IPS DF 6.9 (cell line): ENCODE measurements around the gene RGS7.
A peak's percentile ranks its signal among the peaks of the same experiment; 100 is the strongest.

Experiments used
- DNase-seq: peaks from one replicate; pipeline ENCODE4 v3.0.0-alpha.2; 2013; ENCODE audit warnings: low read depth, low spot score
- H3K27ac ChIP-seq: one replicate; pipeline ENCODE4 v1.5.1; 2013; ENCODE audit warnings: low read length, control low read depth
- H3K27me3 ChIP-seq: 2 replicates; pipeline ENCODE4 v1.6.1; 2013; ENCODE audit warnings: mild to moderate bottlenecking, low read length; ENCODE audit not compliant: control insufficient read depth, insufficient read depth
- H3K36me3 ChIP-seq: 2 replicates; pipeline ENCODE4 v1.6.1; 2013; ENCODE audit warnings: low read length; ENCODE audit not compliant: control insufficient read depth, insufficient read depth
- H3K4me1 ChIP-seq: 2 replicates; pipeline ENCODE4 v1.6.1; 2013; ENCODE audit warnings: low read length; ENCODE audit not compliant: control insufficient read depth, insufficient read depth
- H3K4me3 ChIP-seq: 2 replicates; pipeline ENCODE4 v1.5.1; 2013; ENCODE audit warnings: mild to moderate bottlenecking, low read length
- H3K9me3 ChIP-seq: 2 replicates; pipeline ENCODE4 v1.6.1; 2013; ENCODE audit warnings: low read length, inconsistent platforms; ENCODE audit not compliant: control insufficient read depth, insufficient read depth
- WGBS: extraction: QIAGEN DNeasy Blood & Tissue Kit; methylation state at CpG from one replicate; pipeline ENCODE4 v1.1.7; 2013; ENCODE audit warnings: mixed read lengths, missing lambda C conversion rate; ENCODE audit not compliant: insufficient read length, insufficient coverage; 5-methylcytosine and 5-hydroxymethylcytosine counted together

Gene RGS7

DNA sequence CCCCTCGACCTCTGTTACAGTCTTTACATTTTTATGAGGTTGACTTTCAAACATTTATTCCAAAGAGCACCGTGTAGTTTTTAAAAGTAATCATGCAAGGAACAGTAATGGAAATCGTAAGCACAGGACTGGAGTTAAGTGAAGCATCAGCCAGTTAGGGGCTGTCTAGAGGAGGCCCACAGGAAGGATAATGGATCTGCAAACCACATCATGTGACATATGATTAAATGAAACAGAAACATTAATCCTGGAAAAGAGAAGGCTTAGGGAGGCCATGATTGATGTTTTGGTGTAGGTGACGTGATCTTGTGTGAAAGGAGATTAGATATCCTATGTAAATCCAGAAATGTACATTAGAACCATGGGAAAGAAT, 25.0 kb downstream of the RGS7 start:
- no peaks in the 10 kb centered on the region for H3K4me1 ChIP-seq
- H3K36me3 ChIP-seq = no peaks in the 10 kb centered on the region
- no peak for DNase-seq
- H3K27ac ChIP-seq = no peak overlapping the region
- no peaks in the 10 kb centered on the region for H3K27me3 ChIP-seq
- no peak overlapping the region for H3K4me3 ChIP-seq
- no peaks in the 10 kb centered on the region for H3K9me3 ChIP-seq
- no CpG with 5 or more reads among the region's 4 CpGs for WGBS

DNA sequence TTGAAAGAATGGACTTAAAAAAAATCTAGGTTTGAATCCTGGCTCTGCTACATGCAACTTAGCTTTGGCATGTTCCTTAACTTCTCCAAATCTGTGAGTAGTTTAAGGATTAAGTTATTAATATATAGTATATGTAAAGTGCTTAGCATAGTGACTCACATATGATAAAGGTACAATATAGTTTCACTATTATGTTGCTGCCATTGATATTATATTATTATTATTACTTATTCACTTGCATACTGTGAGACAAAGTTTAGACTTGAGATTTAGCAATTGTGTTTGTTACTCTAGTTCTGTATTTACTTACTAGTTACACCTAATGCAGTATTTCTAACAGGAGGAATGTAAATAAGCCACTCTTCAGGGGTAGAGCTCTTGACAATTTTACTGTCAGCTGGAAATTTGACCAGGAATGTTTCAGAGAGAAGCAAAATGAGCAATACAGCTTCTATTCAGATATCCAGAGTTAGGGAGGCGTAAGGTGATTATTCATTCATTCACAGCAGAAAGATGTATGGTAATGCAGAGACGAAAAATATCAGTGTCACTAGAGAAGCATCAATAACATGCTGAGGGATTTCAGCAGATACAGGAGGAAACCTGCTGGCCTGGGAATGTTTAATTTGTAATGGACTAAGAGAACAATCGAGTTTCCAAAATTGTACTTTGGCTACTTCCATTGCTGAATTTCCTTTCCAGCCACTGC, 25.5 kb downstream of the RGS7 start:
- WGBS = no CpG with 5 or more reads among the region's 3 CpGs
- Histone ChIP-seq H3K27me3 (no peaks in the 10 kb centered on the region), H3K4me1 (no peaks in the 10 kb centered on the region), H3K4me3 (no peak overlapping the region), H3K9me3 (no peaks in the 10 kb centered on the region), H3K27ac (no peak overlapping the region), H3K36me3 (no peaks in the 10 kb centered on the region)
- no peak for DNase-seq

DNA sequence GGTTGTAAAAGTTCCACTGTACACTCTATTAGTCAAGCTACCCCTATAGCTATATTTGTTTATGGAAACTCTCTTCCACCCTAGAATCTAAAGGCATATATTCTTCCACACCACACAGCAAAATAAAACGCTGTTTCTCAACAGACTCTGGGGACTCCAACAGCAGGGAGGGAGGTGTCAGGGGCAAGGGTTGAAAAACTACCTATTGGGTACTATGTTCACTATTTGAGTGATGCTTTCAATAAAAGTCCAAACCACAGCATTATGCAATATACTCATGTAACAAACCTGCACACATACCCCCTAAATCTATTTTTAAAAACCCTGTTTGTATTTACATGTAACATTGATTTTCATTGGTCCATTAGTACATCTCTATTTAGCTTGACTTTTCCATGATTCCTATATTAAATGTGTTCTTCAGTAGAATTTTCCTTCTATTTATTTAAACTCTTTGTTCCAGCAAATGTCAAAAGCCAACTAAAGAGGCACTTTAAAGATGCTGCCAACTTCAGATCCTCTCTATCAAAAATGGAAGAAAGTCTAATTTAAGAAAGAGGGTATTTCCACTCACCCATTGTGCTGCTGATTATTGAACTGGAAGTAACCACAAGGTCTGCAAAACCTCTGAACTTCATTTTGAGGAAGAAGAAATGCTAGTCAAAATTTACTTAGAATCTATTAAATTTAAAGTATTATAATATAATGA, 26.2 kb downstream of the RGS7 start:
- Histone ChIP-seq H3K27me3 (no peaks in the 10 kb centered on the region), H3K4me3 (no peak overlapping the region), H3K9me3 (no peaks in the 10 kb centered on the region), H3K4me1 (no peaks in the 10 kb centered on the region), H3K36me3 (no peaks in the 10 kb centered on the region), H3K27ac (no peak overlapping the region)
- no peak for DNase-seq
- WGBS = no CpG with 5 or more reads among the region's 1 CpG

DNA sequence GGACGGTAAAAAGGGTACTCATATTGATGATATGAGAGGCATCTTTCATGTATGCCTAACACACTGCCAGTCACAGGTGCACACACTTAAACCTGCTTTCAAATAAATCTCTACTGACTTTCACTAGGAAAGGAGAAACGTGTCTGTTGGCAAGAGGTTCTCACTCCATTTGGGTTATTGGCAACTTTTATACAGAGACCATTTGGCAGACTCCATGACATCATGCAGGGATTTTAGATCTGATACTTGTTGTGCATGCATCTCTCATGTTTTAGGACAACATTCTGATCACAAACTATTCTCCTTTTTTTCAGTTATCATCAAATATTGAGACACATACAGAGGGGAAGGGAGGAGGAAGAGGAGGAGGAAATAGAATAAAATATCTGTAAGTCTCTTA, 31.5 kb downstream of the RGS7 start:
- no CpG with 5 or more reads among the region's 2 CpGs for WGBS

DNA sequence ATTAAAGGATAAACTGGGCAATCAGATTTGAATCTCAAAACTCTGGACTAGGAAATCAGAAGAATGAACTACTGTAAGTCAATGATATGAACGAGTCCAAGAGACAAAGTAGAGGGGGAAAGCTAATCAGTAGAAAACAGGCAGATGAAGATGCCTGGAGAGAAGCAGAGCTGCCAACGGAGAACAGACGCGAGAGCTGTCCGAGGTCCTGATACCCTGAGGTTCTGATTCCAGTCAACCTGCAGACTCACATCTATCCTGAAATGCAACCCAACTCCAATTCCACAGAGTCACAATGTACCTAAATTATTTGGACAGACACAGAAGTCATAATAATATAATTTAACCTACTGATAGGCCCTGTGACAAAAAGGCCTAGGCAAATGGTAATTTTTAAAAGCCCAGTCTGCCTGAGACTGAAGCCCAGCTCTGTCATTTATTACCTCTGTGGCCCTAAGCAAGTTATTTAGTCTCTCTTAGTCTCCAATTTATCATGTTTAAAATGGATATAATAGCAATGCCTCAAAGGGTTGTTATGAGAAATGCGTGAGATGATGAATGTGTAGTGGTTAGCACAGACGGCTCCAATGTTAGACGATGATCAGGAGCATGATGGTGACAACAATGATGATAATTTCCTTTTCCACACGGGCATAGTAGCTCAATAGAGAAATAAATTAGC, 33.4 kb downstream of the RGS7 start:
- WGBS = no CpG with 5 or more reads among the region's 9 CpGs
- Histone ChIP-seq H3K27me3 (no peaks in the 10 kb centered on the region), H3K27ac (no peak overlapping the region), H3K4me1 (no peaks in the 10 kb centered on the region), H3K36me3 (no peaks in the 10 kb centered on the region), H3K9me3 (no peaks in the 10 kb centered on the region), H3K4me3 (no peak overlapping the region)
- peak; percentile 52 for DNase-seq

More for the DNA sequence above, 31.5 kb downstream of the RGS7 start:
- no peaks in the 10 kb centered on the region for H3K36me3 ChIP-seq
- no peak overlapping the region for H3K4me3 ChIP-seq
- H3K9me3 ChIP-seq = no peaks in the 10 kb centered on the region
- H3K27me3 ChIP-seq = no peaks in the 10 kb centered on the region
- no peak overlapping the region for H3K27ac ChIP-seq
- DNase-seq = no peak
- no peaks in the 10 kb centered on the region for H3K4me1 ChIP-seq

DNA sequence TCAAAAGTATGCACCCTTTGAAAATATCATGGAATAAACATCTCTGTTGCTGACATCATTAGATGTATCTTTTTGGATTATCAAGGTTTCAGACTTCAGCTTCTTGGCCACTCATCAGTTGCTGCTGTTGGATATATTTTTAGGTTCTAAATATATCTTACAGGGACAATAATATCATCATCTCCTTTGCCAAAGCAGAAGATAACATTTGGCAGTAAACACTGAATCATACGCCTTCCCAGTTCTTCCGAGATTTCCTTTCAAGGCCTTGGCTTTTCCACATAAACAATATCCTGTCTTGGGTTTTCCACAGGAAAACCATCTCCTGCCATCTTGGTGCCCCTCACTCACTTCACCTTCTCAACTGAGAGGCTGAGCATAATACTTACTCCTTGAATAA, 39.3 kb downstream of the RGS7 start:
- WGBS = no CpG with 5 or more reads among the region's 2 CpGs
- Histone ChIP-seq H3K4me3 (no peak overlapping the region), H3K27me3 (no peaks in the 10 kb centered on the region), H3K36me3 (no peaks in the 10 kb centered on the region), H3K4me1 (no peaks in the 10 kb centered on the region), H3K27ac (no peak overlapping the region), H3K9me3 (no peaks in the 10 kb centered on the region)
- no peak for DNase-seq

DNA sequence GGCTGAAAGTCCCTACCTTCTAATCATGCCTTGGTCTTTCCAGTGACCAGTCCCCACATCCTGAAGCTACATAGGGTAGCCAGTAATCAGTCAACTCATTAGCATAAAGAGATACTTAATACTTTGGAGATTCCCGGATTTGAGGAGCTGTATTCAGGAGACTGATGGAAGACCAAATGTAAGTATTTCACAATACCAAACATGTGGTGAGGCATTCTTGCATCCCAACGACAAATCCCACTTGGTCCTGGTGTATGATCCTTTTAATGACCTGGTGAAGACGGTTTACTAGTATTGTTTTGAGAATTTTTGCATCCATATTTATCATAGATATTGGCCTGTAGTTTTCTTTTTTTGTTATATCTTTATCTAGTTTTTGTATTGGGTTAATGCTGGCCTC, 40.6 kb downstream of the RGS7 start:
- Histone ChIP-seq H3K36me3 (no peaks in the 10 kb centered on the region), H3K27me3 (no peaks in the 10 kb centered on the region), H3K4me3 (no peak overlapping the region), H3K27ac (no peak overlapping the region), H3K4me1 (no peaks in the 10 kb centered on the region), H3K9me3 (no peaks in the 10 kb centered on the region)
- no peak for DNase-seq
- WGBS = no CpG with 5 or more reads among the region's 3 CpGs

DNA sequence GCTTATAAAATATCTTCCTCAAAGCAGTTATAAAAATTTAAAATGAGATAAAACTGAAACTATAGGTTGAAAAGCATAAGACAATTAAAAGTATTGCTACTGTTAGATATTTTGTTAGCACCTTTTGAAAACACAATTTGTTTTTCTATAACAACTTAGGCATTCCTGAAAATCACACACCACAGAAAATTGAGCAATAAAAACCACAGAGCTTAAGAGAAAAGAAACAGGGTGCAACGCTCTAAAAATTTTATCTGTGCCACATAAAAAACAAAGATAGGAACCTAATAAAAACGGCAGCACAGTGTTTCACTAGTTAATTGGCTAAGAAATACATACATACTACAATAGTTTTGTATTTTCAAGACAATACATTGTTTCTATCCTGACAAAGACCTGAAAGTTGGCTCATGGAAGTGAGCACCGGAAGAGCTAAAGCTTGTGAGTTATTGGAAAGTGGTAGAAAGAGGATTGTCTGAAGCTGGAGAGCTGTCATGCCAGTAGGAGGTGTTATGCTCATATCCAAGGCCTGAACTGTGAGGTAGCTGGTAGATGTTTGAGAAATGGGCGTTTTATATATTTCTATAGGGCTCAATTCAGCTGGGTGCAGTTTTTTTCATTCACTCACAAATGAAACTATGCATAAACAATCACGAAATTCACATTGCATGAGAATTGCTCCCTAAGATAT, 45.8 kb downstream of the RGS7 start:
- H3K9me3 ChIP-seq = peaks cover 1% of the 10 kb centered on the region; the same call in 1 of the 2 replicates
- H3K27me3 ChIP-seq = no peaks in the 10 kb centered on the region
- no peak overlapping the region for H3K27ac ChIP-seq
- no peaks in the 10 kb centered on the region for H3K36me3 ChIP-seq
- H3K4me3 ChIP-seq = no peak overlapping the region
- no CpG with 5 or more reads among the region's 5 CpGs for WGBS
- H3K4me1 ChIP-seq = 0 out of 2 replicates have a peak, but pooled peaks cover under 1% of the 10 kb centered on the region
- DNase-seq = no peak

DNA sequence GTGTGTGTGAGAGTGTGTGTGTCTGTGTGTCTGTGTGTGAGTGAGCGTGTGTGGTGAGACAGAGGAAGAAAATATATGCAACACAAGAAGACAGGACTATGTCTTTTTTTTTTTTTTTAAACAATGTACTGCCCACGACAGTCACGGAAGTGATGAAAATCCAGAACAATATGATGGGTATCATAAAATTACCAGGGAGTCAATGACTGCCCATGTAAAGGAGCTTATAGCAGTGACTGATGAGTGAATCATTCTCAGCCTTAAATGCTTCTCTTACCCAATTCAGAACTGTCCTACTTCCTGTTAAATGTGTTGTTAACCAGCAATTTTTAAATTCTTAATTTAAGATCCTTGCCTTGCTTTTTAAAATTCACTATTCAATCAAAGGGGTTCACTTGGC, 46.6 kb downstream of the RGS7 start:
- Histone ChIP-seq H3K27ac (no peak overlapping the region), H3K4me1 (0 out of 2 replicates have a peak, but pooled peaks cover 1% of the 10 kb centered on the region), H3K36me3 (no peaks in the 10 kb centered on the region), H3K4me3 (no peak overlapping the region), H3K27me3 (no peaks in the 10 kb centered on the region), H3K9me3 (peaks cover 2% of the 10 kb centered on the region; the same call in 1 of the 2 replicates)
- WGBS = no CpG with 5 or more reads among the region's 3 CpGs
- no peak for DNase-seq

DNA sequence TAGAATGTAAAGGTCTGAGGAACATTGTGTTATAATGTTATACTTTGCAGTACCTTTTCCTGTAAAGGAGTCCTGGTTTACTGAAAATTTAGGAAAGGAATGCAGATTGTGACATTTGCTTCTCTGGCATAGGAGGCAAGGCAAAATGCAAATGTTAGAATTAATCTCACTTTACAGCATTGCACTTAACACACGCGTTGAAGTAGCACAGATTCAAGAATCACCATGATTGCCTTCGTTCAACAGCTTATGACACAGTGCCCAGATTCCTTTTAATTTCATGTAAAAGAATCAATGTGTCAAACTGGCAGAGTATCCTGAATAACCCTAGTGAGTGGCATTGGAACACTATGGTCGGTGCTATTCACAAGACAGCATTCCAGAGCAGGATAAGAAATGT, 47.4 kb downstream of the RGS7 start:
- Histone ChIP-seq H3K9me3 (peaks cover 2% of the 10 kb centered on the region; the same call in 1 of the 2 replicates), H3K27me3 (no peaks in the 10 kb centered on the region), H3K4me1 (0 out of 2 replicates have a peak, but pooled peaks cover 1% of the 10 kb centered on the region), H3K36me3 (no peaks in the 10 kb centered on the region), H3K4me3 (no peak overlapping the region), H3K27ac (no peak overlapping the region)
- no CpG with 5 or more reads among the region's 4 CpGs for WGBS
- DNase-seq = no peak
